Body of pancreas (tissue), 4 donors: ENCODE measurements around the gene SSNA1.

Source experiments
- CTCF ChIP-seq, 7 experiments: fragments of 450-650 bp in 4 of 7; fragments of 200-600 bp in 3 of 7; sonication (generic) in 3 of 7; IDR thresholded peaks; one replicate each; pipeline ENCODE4 v1.5.1; 2016 to 2019; ENCODE audit warnings: antibody characterized with exemption in 7 of 7
- POLR2A ChIP-seq, 3 donors: fragments of 450-650 bp; IDR thresholded peaks; one replicate each; pipeline ENCODE4 v1.6.1; 2016; ENCODE audit warnings: antibody characterized with exemption in 3 of 3, mild to moderate bottlenecking in 2 of 3

GRCh38 chr9:137221506-137222111, 33.1 kb downstream of the SSNA1 start:
- TF ChIP-seq CTCF (IDR thresholded peaks at IDR 0.05) (no peak), POLR2A (IDR thresholded peaks at IDR 0.05) (no peak)
